Heart right ventricle (tissue), 16 donors: ENCODE data around the gene NR5A1. TPM values are rescaled to one million over a fixed set of nuclear protein-coding genes. Genes with fewer than 3 reads are reported as not detected.

Experiments used
- ATAC-seq, 8 donors: fragments of 200-7000 bp; cut with Tn5 transposase; one replicate each; pipeline ENCODE4 v1.9.1; 2020; ENCODE audit warnings: mild to moderate bottlenecking in 8 of 8, moderate library complexity in 8 of 8, moderate number of reproducible peaks in 1 of 8
- DNase-seq, 2 donors: peaks; one replicate each; pipeline ENCODE4 v3.0.0-alpha.2; 2020
- H3K27ac ChIP-seq, 10 donors: fragments of 200-600 bp; sonication (generic) in 2 of 10; one replicate each; pipeline versions ENCODE4 v1.5.0 to v1.8.0; 2020 to 2022; ENCODE audit warnings: mild to moderate bottlenecking in 3 of 10
- H3K27me3 ChIP-seq, 7 donors: fragments of 200-600 bp; one replicate each; pipeline ENCODE4 v1.8.0; 2021 to 2022; ENCODE audit warnings: mild to moderate bottlenecking in 2 of 7
- H3K36me3 ChIP-seq, 9 donors: fragments of 200-600 bp; sonication (generic) in 1 of 9; one replicate each; pipeline versions ENCODE4 v1.5.0 to v1.8.0; 2020 to 2022; ENCODE audit warnings: mild to moderate bottlenecking in 2 of 9
- H3K4me1 ChIP-seq, 9 donors: fragments of 200-600 bp; sonication (generic) in 1 of 9; one replicate each; pipeline versions ENCODE4 v1.5.0 to v1.8.0; 2020 to 2022; ENCODE audit warnings: mild to moderate bottlenecking in 4 of 9
- H3K4me3 ChIP-seq, 10 donors: fragments of 200-600 bp; sonication (generic) in 2 of 10; one replicate each; pipeline versions ENCODE4 v1.5.0 to v1.8.0; 2020 to 2022; ENCODE audit warnings: mild to moderate bottlenecking in 7 of 10, moderate library complexity in 2 of 10
- H3K9me3 ChIP-seq, 11 donors: fragments of 200-600 bp in 10 of 11; sonication (generic) in 2 of 11; one replicate each; pipeline versions ENCODE4 v1.5.0 to v1.8.0; 2013 to 2022; ENCODE audit warnings: mild to moderate bottlenecking in 2 of 11, control low read depth in 1 of 11, moderate library complexity in 1 of 11
- CTCF ChIP-seq, 9 donors: fragments of 200-600 bp; sonication (generic) in 2 of 9; IDR thresholded peaks; one replicate each; pipeline versions ENCODE4 v1.5.0 to v1.8.0; 2021 to 2022; ENCODE audit warnings: antibody characterized with exemption in 9 of 9, mild to moderate bottlenecking in 5 of 9, moderate library complexity in 1 of 9
- WGBS, 2 donors: extraction: QIAGEN DNeasy Blood & Tissue Kit; methylation state at CpG; one replicate each; pipeline ENCODE4 v1.1.7; 2013; ENCODE audit warnings: inconsistent platforms in 1 of 2; 5-methylcytosine and 5-hydroxymethylcytosine counted together
- intact Hi-C, 10 donors: fragments of 100-400 bp; cut with DNase I; formaldehyde crosslinking; loops; one replicate each; pipeline versions ENCODE4 v1.11.1 to v1.14.2; 2022
- polyA plus RNA-seq, 2 donors: library from polyadenylated mRNA; stranded (reverse); fragments of 200-250 nt; gene quantifications; one replicate each; pipeline ENCODE4 v1.2.3, GENCODE V29; 2013
- total RNA-seq, 10 donors: library from RNA; stranded (reverse); fragmentation: NEBNext Ultra II Directional in 3 of 10; extraction: Animal tissue kit (Norgen Biotek cat#: 25700) in 3 of 10; gene quantifications; one replicate each; pipeline versions ENCODE4 v1.2.1 to v1.2.4, GENCODE V29; 2021 to 2023
- donor health status: Arrhythmogenic right ventricular cardiomyopathy.
- donor health status: ischemic (EF 13 %, LVEDD 7.1; RV severe dilation, severe dysfunction).
- donor health status: healthy with polysubstance abuse.
- donor health status: DM: no; HTN: yes; CAD: no.
- donor health status: DM: no; HTN: no; CAD: no.
- donor health status: ischemic (EF 25% LVEDD 6.9; RV normal size, moderate dysfunction).
- donor health status: ischemic (EF 25% LVEDD 5.7; RV mildly dilated, moderate dysfunction).
- donor health status: healthy.
- donor health status: DM: yes; HTN: yes; CAD: no.
- donor health status: Ischemic cardiomyopathy.
- donor health status: ischemic (EF 35%, LVEDD 5.7; RV mildly dilated, moderate dysfunction).
- donor health status: nonischemic (EF 11% LVEDD 7.7; RV severe dilation, severe dysfunction).
- donor health status: DM: yes; HTN: yes; CAD: no.
- donor health status: PGD.
- donor health status: ischemic (EF 29% LVEDD 5.4; RV normal size, mild dysfunction).
- donor health status: nonischemic (EF 23%, LVEDD 6.1; RV moderate dilation, normal function).

Gene NR5A1
- total and polyA plus RNA-seq, 12 donors: 0.01 to 0.15 TPM; not detected in 10

- H3K36me3 ChIP-seq: no peaks in the 10 kb centered on the region
- intact Hi-C loops: no loop called here
- WGBS, 2 donors: 74 to 76% methylated on average over 31 of the region's 31 CpGs
- no peaks in the 10 kb centered on the region for H3K4me1 ChIP-seq
- no peak for DNase-seq
- ATAC-seq: peak in 1 of 8 donors; percentile 36
- H3K9me3 ChIP-seq: no peaks in the 10 kb centered on the region
- TF ChIP-seq CTCF (IDR thresholded peaks at IDR 0.05): no peak
- peaks cover 0 to 54% (median 22%) of the 10 kb centered on the region in 7 donors for H3K27me3 ChIP-seq
- H3K4me3 ChIP-seq: no peak overlapping the region
- H3K27ac ChIP-seq: no peak overlapping the region
Measured at GRCh38 chr9:124495126-124496074, 11.8 kb downstream of the NR5A1 start.

GRCh38 chr9:124493794-124494479, 13.3 kb downstream of the NR5A1 start:
- no peaks in the 10 kb centered on the region for H3K4me1 ChIP-seq
- DNase-seq: no peak
- no peak for TF ChIP-seq CTCF (IDR thresholded peaks at IDR 0.05)
- intact Hi-C loops: no loop called here
- H3K36me3 ChIP-seq: no peaks in the 10 kb centered on the region
- H3K27me3 ChIP-seq: peaks cover 0 to 52% (median 13%) of the 10 kb centered on the region in 7 donors
- no peak overlapping the region for H3K27ac ChIP-seq
- H3K4me3 ChIP-seq: no peak overlapping the region
- 78 to 80% methylated on average over 18 of the region's 18 CpGs for WGBS, 2 donors
- no peak for ATAC-seq
- no peaks in the 10 kb centered on the region for H3K9me3 ChIP-seq

GRCh38 chr9:124493218-124493617, 14.0 kb downstream of the NR5A1 start:
- no peak for TF ChIP-seq CTCF (IDR thresholded peaks at IDR 0.05)
- ATAC-seq: no peak
- WGBS, 2 donors: 88 to 90% methylated on average over 4 of the region's 4 CpGs
- no peak for DNase-seq
- no peak overlapping the region for H3K27ac ChIP-seq
- H3K27me3 ChIP-seq: peaks cover 0 to 52% (median 13%) of the 10 kb centered on the region in 7 donors
- no peaks in the 10 kb centered on the region for H3K36me3 ChIP-seq
- intact Hi-C loops: no loop called here
- H3K4me1 ChIP-seq: no peaks in the 10 kb centered on the region
- H3K9me3 ChIP-seq: no peaks in the 10 kb centered on the region
- H3K4me3 ChIP-seq: no peak overlapping the region

GRCh38 chr9:124492818-124493217, 14.4 kb downstream of the NR5A1 start:
- no peak for TF ChIP-seq CTCF (IDR thresholded peaks at IDR 0.05)
- ATAC-seq (no peak), DNase-seq (no peak)
- intact Hi-C loops: no loop called here
- WGBS, 2 donors: 75 to 80% methylated on average over 19 of the region's 19 CpGs
- Histone ChIP-seq H3K27ac (no peak overlapping the region), H3K9me3 (no peaks in the 10 kb centered on the region), H3K4me3 (no peak overlapping the region), H3K36me3 (no peaks in the 10 kb centered on the region), H3K4me1 (no peaks in the 10 kb centered on the region), H3K27me3 (peaks cover 0 to 56% (median 13%) of the 10 kb centered on the region in 7 donors)
